ENCODE measurements around the gene LRRC2. TPM values are rescaled to one million over a fixed set of nuclear protein-coding genes. Genes with fewer than 3 reads are reported as not detected.
"Not testable (repeated sequence)": the region's sequence is repeated elsewhere in the genome, so short reads cannot be mapped to it uniquely, and the experiment has no call there.

LRRC2 gene
- polyA plus RNA-seq, 4 donors: 1.7 to 2.5 (median 2.2) TPM

DNA sequence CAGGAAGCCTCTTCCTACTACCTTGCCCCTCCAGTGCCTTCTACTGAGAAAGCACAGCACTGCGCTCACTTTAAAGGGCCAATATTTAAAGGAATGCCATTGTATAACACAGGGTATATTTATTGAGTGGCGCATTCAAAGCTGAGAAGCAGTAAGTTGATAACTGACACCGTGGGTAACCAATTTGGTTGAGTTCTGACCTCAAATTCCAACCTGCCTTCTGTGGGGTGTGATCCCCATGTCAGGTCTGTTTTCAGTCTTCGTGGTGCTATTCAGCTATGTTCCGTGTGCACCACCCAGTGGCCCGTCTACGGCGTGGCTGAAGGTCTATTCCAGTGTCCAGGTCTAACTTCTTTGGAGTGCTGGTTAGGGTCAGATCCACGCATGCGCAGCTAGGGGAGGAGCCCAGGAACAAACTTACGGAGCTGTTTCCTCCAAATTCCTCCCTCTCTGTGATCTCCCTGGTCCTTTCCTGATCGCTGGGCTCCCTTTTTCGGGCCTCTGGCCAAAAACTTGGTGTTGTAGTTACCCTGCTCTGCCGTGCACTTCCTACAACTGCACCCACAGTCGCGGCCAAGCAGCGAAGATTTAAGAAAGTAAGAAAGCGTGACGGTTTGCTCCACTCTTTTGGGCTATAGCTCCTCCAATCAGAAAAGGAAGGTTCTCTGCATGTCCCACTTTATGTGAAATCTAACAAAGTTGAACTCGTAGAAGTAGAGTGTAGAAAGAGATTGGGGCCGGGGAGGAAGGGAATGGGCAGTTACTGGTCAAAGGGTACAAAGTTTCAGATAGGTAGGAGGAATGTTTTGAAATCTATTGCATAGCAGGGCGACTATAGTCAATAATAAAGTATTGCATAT lies 7.7 kb downstream of the LRRC2 start:
- DNase-seq (ENCODE audit: low read depth in 4 of 4, low spot score in 2 of 4): peak in 3 of 4 donors; percentile 61 to 82 (median 63)

DNA sequence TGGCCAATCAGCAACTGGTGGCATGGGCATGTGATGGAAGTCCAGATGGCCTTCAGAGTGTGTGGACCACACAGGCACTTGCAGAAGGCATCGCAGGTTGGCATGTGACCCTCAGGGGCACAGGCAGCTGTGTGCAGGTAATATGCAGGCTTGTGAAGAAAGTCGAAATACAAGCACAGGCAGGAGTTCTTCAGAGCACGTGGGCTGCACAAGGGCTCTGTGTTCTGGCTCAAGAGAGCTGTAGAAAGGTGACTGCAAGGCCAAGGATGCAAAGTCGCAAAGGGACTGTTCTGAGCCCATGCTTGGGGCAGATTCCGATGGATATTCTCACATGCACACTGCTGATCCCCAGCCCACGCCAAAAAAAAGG lies 8.3 kb downstream of the LRRC2 start:
- DNase-seq (ENCODE audit: low read depth in 4 of 4, low spot score in 2 of 4): no peak

DNA sequence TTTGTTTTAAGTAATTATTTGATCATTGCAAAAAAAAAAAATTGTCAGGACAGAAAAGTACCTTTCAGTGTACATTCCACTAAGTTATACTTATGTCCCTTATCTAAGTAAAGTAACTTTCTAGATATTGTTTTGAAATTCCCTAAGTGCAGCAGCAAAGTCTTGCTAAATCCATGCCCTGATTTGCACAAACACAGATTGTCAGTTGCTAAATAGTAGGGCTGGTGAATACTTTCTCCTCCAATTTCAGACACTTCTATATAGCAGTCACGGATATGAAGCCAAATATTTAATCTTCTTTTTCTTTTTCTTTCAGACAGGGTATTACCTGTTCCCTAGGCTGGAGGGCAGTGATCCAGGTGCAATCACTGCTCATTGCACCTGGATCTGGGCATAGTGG lies 12.9 kb downstream of the LRRC2 start:
- DNase-seq (ENCODE audit: low read depth in 4 of 4, low spot score in 2 of 4): no peak

DNA sequence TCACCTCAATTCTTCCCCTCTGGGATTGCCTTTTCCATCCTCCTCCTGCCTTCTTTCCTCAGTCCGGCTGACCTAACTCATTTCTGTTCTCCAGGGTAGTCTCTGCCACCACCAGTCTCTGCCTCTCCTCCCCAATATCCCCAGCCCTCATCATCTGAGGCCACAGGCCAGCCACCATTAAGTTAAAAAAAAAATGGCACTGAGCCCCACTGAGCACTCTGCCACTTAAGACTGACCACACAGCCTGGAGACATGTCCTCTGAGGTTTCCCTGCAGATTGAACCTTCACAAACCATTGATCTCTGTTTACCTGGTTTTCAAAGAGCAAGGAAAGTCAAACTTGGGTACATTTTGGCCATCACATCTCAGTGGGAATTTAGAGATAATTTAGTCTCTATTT lies 13.6 kb downstream of the LRRC2 start:
- DNase-seq (ENCODE audit: low read depth in 4 of 4, low spot score in 2 of 4): no peak

DNA sequence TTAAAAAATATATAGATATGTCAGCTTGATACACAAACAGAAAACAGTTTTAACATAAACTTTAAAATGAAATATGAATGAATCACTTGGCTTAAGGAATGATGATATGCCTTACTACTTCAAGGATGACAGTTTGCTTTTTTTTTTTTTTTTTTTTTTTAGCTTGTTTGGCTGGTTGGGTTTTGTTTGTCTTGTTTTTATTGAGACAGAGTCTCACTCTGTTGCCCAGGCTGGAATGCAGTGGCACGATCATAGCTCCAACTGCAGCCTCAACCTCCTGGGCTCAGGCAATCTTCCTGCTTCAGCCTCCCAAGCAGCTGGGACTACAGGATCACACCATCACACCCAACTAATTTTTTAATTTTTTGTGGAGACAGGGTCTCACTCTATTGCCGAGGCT lies 14.5 kb downstream of the LRRC2 start:
- DNase-seq (ENCODE audit: low read depth in 4 of 4, low spot score in 2 of 4): no peak

DNA sequence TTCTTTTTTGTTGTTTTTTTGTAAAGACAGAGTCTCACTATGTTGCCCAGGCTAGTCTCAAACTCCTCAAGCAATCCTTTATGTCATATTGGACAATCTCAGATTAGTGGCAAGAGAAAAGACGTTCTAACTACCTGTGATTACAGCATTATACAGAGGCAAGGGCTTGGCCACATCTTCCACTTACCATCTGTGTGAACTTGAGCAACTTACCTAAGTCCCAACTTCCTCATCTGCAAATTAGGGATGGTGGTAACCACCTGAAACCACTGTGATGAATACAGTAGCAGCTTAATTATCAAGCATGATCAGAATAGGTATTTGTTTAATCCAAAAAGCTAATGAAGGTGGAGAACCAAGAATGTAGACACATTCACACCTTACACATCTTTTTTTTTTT lies 16.1 kb downstream of the LRRC2 start:
- DNase-seq (ENCODE audit: low read depth in 4 of 4, low spot score in 2 of 4): no peak

DNA sequence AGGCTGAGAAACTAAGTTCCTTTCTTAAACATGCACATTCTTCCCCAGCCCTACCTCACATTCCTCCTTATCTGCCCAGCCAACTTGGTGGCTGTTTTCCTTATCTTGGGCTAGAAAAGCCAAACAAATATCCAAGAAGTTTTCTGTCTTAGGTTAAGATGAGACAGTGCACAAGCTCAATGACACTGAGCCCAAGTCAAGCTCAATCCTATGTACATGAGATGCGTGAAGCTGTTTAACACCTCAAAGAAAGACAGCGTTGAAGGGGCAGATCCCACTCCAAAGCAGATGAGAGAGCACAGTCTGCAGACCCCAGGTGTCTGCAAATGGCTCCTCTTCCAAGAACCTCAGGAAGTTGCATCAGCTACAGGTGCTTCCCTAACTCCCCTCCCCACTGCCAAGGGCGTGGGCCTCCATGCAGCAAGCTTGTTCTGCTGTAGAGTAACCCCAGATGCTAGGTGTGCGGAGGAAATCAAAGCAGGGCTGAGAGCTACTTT lies 16.6 kb downstream of the LRRC2 start:
- no peak for DNase-seq (ENCODE audit: low read depth in 4 of 4, low spot score in 2 of 4)

DNA sequence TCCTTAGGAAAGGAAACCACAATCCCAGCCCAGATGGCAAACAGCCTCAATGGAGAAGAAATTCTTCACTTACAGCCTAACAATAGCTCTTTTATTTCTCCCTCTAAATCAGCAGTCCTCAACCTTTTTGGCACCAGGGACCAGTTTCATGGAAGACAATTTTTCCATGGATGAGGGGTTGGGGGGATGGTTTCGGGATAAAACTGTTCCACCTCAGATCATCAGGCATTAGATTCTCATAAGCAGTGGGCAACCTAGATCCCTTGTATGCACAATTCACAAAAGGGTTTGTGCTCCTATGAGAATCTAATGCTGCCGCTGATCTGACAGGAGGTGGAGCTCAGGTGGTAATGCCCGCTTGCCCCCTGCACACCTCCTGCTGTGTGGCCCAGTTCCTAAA lies 17.5 kb downstream of the LRRC2 start:
- DNase-seq (ENCODE audit: low read depth in 4 of 4, low spot score in 2 of 4): not testable (repeated sequence)

DNA sequence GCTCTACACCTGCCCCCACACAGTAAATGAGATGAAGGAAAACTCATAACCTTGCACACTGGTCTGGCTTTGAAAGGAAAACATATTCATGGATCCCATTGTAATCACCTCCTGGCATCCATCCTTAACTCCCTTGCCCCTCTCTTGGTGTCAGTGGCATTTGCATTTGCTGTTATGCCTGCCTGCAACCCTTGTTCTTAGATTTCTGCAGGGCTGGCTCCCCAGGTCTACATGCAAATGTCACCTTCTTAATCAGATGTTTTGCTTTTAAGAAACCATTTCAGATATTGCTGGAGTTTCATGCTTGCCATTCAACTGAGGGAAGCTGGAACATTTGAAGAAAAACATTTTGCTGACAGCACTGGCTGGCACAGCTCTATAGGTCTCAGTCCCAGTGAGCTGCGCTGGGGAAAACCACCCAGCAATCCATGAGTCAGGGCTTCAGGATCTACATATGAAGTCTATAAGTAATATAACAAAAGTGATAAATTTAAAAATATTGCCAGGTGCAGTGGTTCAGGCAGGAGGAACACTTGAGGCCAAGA lies 19.1 kb downstream of the LRRC2 start:
- no peak for DNase-seq (ENCODE audit: low read depth in 4 of 4, low spot score in 2 of 4)

DNA sequence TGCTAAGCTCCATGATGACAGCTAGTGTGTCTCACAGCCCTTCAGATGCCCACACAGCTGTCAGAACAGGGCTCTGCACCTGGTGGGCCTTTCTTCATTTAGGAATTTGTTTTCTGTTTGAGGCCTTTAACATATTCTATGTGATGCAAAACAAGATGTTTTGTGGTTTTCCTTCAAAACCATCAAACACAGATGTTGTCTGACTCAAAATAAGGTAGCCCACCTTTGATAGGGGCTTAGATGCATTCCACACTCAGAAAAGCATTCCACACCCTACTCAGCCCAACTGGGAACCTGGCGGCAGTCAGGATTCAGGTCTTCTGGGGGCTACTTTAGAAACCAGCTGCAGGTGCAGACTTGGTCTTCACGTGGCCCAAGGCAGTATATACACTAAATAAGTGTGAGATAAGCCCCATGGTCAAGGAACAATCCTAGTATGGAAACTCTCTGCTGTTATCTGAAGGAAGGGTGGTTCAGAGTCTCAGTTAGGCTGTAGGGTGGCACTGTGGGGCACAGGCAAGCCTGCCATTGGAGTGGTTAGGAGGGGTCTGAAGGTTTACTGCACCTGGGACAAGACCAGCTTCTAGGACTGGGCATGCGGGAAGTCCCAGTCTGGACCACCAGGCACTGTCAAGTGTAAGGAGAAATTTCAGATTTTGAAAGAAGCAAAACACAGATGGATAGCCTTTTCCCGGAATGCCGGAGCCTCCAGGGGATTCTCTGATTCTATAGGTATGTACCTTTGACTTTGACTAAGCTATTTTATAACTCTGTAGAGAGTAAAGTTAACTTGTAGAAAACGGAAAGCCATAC lies 20.1 kb downstream of the LRRC2 start:
- DNase-seq (ENCODE audit: low read depth in 4 of 4, low spot score in 2 of 4): no peak

DNA sequence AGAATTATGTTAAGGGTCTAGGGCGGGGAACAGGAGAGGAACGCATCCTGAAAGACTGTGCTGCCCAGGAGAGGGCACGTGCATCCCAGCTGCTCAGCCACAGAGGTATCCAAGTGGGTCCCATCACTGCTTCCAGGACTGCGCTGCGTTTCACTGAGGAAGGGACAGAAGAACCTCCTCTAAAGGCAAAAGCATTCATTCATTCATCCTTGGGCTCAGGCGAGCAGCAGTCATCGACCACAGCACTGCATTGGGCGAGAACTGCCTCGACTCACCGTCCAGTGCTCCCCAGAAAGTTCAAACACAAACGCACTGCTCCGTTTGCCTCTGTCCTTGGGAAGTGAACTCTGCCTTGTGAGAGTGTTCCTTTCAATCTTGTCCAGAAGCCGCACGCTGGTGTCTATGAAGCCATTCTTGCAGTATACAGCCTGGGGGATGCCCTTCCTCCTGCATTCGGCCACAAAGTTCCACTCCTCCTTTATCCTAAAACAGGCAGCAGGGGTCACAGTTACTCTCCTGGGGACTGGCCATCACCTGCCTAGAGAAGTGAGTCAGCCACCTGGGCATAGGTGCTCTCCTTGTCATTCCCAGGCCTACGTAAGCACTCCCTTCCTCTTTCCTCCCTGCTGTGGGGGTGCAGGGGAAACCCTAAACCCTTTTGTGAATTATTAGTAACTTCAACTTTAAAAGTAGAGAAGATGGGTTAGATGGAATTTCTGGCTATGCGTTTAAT lies 21.2 kb downstream of the LRRC2 start:
- no peak for DNase-seq (ENCODE audit: low read depth in 4 of 4, low spot score in 2 of 4)

DNA sequence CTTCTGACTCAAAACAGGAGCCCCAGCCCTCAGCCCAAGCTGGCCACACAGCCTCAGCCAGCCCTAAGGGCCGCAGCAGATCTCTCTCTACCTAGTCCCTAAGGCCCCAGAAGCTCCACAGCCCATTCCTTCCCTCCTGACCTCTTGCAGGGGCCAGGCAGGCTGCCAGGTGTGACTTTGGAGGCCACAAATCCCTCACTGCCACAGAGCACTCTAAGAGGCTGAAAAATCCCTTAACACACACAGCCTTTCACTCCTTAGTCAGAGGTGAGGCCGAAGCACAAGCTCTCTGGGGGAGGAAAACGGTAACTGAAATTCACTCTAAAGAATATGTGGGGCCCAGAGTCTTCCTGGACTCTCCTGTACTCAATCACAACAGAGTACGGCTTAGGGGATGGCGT lies 23.3 kb downstream of the LRRC2 start:
- DNase-seq (ENCODE audit: low read depth in 4 of 4, low spot score in 2 of 4): no peak

DNA sequence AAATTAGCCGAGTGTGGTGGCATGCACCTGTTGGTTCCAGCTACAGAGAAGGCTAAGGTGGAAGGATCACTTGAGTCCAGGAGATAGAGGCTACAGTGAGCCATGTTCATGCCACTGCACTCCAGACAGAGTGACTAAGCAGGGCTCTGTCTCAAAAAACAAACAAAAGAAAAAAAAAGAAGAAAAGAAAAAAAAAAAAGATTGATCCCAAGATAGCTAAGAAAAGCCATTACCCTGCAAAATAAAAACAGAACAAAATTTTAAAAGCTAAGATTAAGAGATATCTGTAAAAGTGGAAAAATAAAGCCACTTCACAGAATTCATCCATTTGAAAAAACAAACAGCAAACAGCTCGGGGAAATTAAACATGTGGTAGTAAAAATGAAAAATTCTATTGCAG lies 23.8 kb downstream of the LRRC2 start:
- DNase-seq (ENCODE audit: low read depth in 4 of 4, low spot score in 2 of 4): no peak

DNA sequence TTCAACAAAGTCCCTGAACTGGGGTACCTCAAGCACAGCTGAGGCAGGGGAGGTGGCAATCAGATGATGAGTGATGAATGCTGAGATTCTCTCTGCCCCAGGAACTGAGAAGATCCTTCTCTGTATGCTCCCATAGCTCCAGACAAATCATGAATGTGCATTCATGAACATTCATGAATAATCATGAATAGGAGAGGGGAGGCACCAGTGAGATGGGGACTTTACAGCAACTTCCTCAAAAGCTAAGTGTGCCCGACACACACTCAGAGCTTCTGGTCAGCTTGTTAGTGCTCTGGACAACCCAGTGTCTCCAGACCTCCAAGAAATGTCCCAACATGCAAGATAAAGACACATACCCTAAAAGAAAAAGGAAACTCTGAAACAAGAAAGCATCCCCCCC lies 24.3 kb downstream of the LRRC2 start:
- no peak for DNase-seq (ENCODE audit: low read depth in 4 of 4, low spot score in 2 of 4)

DNA sequence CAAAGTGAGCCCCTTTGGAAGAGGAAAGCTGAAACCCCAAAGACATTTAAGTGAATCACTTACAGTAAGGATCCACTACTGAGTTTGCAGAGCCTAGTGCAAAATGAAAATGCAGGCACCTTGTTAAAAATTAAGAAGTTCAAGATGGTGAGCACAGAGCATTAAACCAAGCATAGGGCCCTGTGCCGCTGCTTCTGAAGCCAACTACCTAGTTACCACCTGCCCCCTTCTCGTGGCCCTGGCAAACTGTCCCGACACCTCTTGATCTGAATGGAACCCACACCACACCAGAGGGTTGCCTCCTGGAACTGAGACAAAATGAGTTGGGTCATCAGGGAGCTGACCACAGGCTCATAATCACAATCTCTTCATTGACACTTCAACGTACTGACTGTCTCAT lies 25.6 kb downstream of the LRRC2 start:
- DNase-seq (ENCODE audit: low read depth in 4 of 4, low spot score in 2 of 4): no peak

DNA sequence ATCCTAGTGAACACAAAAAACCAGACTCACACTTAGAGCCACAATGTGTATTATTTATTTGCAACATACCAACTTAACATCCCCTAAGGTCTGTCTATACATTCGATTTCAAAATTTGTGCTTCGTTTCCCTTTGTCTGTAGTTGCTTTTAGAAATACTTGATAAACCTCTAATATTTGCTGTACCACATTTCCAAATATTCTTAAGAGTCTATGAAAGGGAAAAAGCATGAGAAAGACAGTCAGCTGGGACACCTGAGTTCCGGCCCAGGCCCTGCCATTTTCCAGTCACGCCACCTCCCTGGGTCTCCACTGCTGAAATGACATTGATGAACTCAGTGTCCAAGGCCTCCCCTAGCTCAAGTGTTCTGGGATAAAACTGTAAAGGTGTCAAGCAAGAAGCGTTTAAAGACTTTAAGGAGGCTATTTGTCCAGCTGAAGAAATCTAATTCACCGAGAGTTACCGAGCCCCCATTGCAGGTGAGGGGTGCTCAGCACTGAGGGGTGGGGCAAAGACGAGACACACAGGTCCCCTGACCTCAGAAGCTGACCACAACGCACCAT lies 26.6 kb downstream of the LRRC2 start:
- no peak for DNase-seq (ENCODE audit: low read depth in 4 of 4, low spot score in 2 of 4)

DNA sequence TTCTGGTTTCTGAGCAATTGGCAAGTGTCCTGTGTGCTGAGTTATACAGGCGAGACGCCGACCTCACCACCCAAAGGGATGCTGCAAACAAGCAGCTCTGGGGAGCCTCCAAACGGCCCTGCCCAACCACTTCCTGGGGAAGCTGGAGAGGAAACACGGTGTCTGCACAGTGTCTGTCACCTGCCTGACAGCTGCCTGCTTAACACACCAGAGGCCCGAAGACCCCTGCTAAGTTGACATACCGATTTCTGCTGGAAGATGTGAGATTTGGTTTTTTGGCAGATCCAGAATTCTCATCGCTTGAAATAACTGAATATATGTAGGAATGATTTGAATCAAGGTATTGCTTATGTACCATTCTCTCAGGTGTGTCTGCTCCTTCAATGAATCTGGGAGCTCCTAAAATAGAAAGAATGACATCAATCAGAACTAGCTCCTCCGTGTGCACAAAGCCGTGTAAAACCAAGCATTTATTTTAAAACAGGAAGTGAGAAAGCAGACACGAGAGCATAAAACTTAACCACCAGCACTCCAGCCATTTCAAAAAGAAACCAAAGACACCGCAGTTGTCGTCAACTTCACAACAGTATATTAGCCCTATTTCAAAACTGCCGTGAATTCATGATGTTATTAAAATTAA lies 27.2 kb downstream of the LRRC2 start:
- DNase-seq (ENCODE audit: low read depth in 4 of 4, low spot score in 2 of 4): no peak

DNA sequence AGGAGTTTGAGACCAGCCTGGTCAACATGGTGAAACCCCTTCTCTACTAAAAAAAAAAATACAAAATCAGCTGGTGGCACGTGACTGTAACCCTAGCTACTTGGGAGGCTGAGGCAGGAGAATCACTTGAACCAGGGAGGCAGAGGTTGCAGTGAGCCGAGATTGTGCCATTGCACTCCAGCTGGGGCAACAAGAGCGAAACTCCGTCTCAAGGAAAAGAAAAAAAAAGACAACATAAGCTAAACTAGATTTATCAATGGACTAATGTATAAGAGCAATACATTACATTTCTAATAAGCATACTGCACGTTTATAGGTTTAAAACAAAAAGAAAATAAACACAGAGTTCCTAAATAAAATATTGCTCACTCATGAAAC lies 27.7 kb downstream of the LRRC2 start:
- not testable (repeated sequence) for DNase-seq (ENCODE audit: low read depth in 4 of 4, low spot score in 2 of 4)

DNA sequence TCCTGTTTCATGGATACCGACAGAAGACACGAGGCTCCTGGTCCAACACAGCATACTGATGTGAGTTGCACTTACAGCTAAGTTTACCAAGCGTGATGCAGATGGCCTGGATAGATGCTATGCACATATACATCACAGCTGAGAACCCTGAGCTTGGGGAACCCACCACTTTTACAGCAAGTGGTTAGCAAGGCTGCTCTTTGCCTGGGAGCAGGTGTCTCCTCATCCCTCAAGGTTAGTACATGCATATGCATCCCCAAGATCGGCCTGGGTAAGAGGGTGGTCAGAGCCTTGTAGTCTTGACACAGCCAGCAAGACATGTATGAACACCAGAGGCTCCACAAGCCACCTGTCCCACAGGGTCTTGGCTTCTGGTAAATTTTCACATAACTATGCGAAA lies 28.3 kb downstream of the LRRC2 start:
- no peak for DNase-seq (ENCODE audit: low read depth in 4 of 4, low spot score in 2 of 4)

DNA sequence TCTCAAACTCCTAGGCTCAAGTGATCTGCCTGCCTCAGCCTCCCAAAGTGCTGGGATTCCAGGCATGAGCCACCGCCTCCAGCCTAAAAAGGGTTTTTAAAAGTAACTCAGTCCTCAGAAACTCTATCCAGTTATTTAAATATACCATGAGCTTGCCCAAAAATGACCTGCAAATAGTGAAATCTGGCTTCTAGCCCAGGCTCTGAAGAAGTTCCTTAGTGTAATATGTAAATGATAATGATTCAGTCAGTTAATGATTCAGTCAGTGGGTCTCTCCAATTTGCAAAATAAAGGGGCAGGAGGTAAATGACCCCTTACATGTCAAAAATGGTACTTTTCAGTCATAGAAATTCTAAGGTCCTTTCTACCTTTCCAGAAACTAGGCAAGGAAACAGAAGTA lies 28.8 kb downstream of the LRRC2 start:
- no peak for DNase-seq (ENCODE audit: low read depth in 4 of 4, low spot score in 2 of 4)

All from left renal cortex interstitium (tissue), 4 donors.